Measurements from ENCODE around the gene ACOD1.
"Not testable (repeated sequence)": the region's sequence is repeated elsewhere in the genome, so short reads cannot be mapped to it uniquely, and the experiment has no call there.

Gene ACOD1
- total RNA-seq: 0 reads per million in 3 donors

- H3K4me1 ChIP-seq (ENCODE audit: control insufficient read depth, insufficient read depth, low read length, poor library complexity, severe bottlenecking): no peaks in the 10 kb centered on the region
- no peaks in the 10 kb centered on the region for H3K36me3 ChIP-seq (ENCODE audit: control insufficient read depth, insufficient read depth, low read length)
- no peaks in the 10 kb centered on the region for H3K9me3 ChIP-seq (ENCODE audit: control insufficient read depth, low read length)
- DNase-seq: no peak
- H3K27ac ChIP-seq (ENCODE audit: insufficient read depth, low read length, poor library complexity, severe bottlenecking): no peak within 1 kb of the TSS
- no peak within 1 kb of the TSS for H3K4me3 ChIP-seq (ENCODE audit: insufficient read depth, low read depth, low read length, poor library complexity, severe bottlenecking)
- H3K27me3 ChIP-seq (replicated peaks; ENCODE audit: control insufficient read depth, insufficient read depth, low read length, poor library complexity, severe bottlenecking): no peaks in the 10 kb centered on the region
These were observed at the start of gene ACOD1 for GRCh38 chr13:76948149-76948548. TSS of gene ACOD1 (plus strand) at chr13:76948511. CDS start at chr13:76948559, 48 bp downstream.

GRCh38 chr13:76899066-76899465, 49.2 kb upstream of the ACOD1 start:
- not testable (repeated sequence) for H3K4me3 ChIP-seq (ENCODE audit: insufficient read depth, low read depth, low read length, poor library complexity, severe bottlenecking); H3K4me1 ChIP-seq (ENCODE audit: control insufficient read depth, insufficient read depth, low read length, poor library complexity, severe bottlenecking); H3K36me3 ChIP-seq (ENCODE audit: control insufficient read depth, insufficient read depth, low read length); H3K9me3 ChIP-seq (ENCODE audit: control insufficient read depth, low read length); H3K27me3 ChIP-seq (replicated peaks; ENCODE audit: control insufficient read depth, insufficient read depth, low read length, poor library complexity, severe bottlenecking); DNase-seq; H3K27ac ChIP-seq (ENCODE audit: insufficient read depth, low read length, poor library complexity, severe bottlenecking)

GRCh38 chr13:76903544-76904162, 44.7 kb upstream of the ACOD1 start:
- peak; percentile 27 to 45 (median 32) for DNase-seq
- no peak overlapping the region for H3K27ac ChIP-seq (ENCODE audit: insufficient read depth, low read length, poor library complexity, severe bottlenecking)
- H3K4me3 ChIP-seq (ENCODE audit: insufficient read depth, low read depth, low read length, poor library complexity, severe bottlenecking): no peak overlapping the region
- no peaks in the 10 kb centered on the region for H3K9me3 ChIP-seq (ENCODE audit: control insufficient read depth, low read length)
- H3K36me3 ChIP-seq (ENCODE audit: control insufficient read depth, insufficient read depth, low read length): no peaks in the 10 kb centered on the region
- H3K4me1 ChIP-seq (ENCODE audit: control insufficient read depth, insufficient read depth, low read length, poor library complexity, severe bottlenecking): no peaks in the 10 kb centered on the region
- H3K27me3 ChIP-seq (replicated peaks; ENCODE audit: control insufficient read depth, insufficient read depth, low read length, poor library complexity, severe bottlenecking): no peaks in the 10 kb centered on the region

GRCh38 chr13:76904507-76904906, 43.8 kb upstream of the ACOD1 start:
- DNase-seq: no peak
- H3K27me3 ChIP-seq (replicated peaks; ENCODE audit: control insufficient read depth, insufficient read depth, low read length, poor library complexity, severe bottlenecking): no peaks in the 10 kb centered on the region
- no peak overlapping the region for H3K4me3 ChIP-seq (ENCODE audit: insufficient read depth, low read depth, low read length, poor library complexity, severe bottlenecking)
- H3K9me3 ChIP-seq (ENCODE audit: control insufficient read depth, low read length): no peaks in the 10 kb centered on the region
- no peak overlapping the region for H3K27ac ChIP-seq (ENCODE audit: insufficient read depth, low read length, poor library complexity, severe bottlenecking)
- no peaks in the 10 kb centered on the region for H3K4me1 ChIP-seq (ENCODE audit: control insufficient read depth, insufficient read depth, low read length, poor library complexity, severe bottlenecking)
- H3K36me3 ChIP-seq (ENCODE audit: control insufficient read depth, insufficient read depth, low read length): no peaks in the 10 kb centered on the region

- Histone ChIP-seq H3K27ac (ENCODE audit: insufficient read depth, low read length, poor library complexity, severe bottlenecking) (no peak overlapping the region), H3K36me3 (ENCODE audit: control insufficient read depth, insufficient read depth, low read length) (no peaks in the 10 kb centered on the region), H3K4me3 (ENCODE audit: insufficient read depth, low read depth, low read length, poor library complexity, severe bottlenecking) (no peak overlapping the region), H3K9me3 (ENCODE audit: control insufficient read depth, low read length) (no peaks in the 10 kb centered on the region), H3K4me1 (ENCODE audit: control insufficient read depth, insufficient read depth, low read length, poor library complexity, severe bottlenecking) (no peaks in the 10 kb centered on the region), H3K27me3 (replicated peaks; ENCODE audit: control insufficient read depth, insufficient read depth, low read length, poor library complexity, severe bottlenecking) (no peaks in the 10 kb centered on the region)
- DNase-seq: no peak
These were observed 35.8 kb upstream of the ACOD1 start for GRCh38 chr13:76912476-76912875.

GRCh38 chr13:76913898-76914297, 34.4 kb upstream of the ACOD1 start:
- H3K4me3 ChIP-seq (ENCODE audit: insufficient read depth, low read depth, low read length, poor library complexity, severe bottlenecking): no peak overlapping the region
- no peaks in the 10 kb centered on the region for H3K27me3 ChIP-seq (replicated peaks; ENCODE audit: control insufficient read depth, insufficient read depth, low read length, poor library complexity, severe bottlenecking)
- H3K4me1 ChIP-seq (ENCODE audit: control insufficient read depth, insufficient read depth, low read length, poor library complexity, severe bottlenecking): no peaks in the 10 kb centered on the region
- no peak for DNase-seq
- H3K36me3 ChIP-seq (ENCODE audit: control insufficient read depth, insufficient read depth, low read length): no peaks in the 10 kb centered on the region
- H3K9me3 ChIP-seq (ENCODE audit: control insufficient read depth, low read length): no peaks in the 10 kb centered on the region
- no peak overlapping the region for H3K27ac ChIP-seq (ENCODE audit: insufficient read depth, low read length, poor library complexity, severe bottlenecking)

GRCh38 chr13:76917095-76917494, 31.2 kb upstream of the ACOD1 start:
- Histone ChIP-seq H3K27me3 (replicated peaks; ENCODE audit: control insufficient read depth, insufficient read depth, low read length, poor library complexity, severe bottlenecking) (no peaks in the 10 kb centered on the region), H3K4me3 (ENCODE audit: insufficient read depth, low read depth, low read length, poor library complexity, severe bottlenecking) (no peak overlapping the region), H3K9me3 (ENCODE audit: control insufficient read depth, low read length) (no peaks in the 10 kb centered on the region), H3K27ac (ENCODE audit: insufficient read depth, low read length, poor library complexity, severe bottlenecking) (no peak overlapping the region), H3K36me3 (ENCODE audit: control insufficient read depth, insufficient read depth, low read length) (no peaks in the 10 kb centered on the region), H3K4me1 (ENCODE audit: control insufficient read depth, insufficient read depth, low read length, poor library complexity, severe bottlenecking) (no peaks in the 10 kb centered on the region)
- DNase-seq: no peak

- not testable (repeated sequence) for H3K4me3 ChIP-seq (ENCODE audit: insufficient read depth, low read depth, low read length, poor library complexity, severe bottlenecking); H3K27ac ChIP-seq (ENCODE audit: insufficient read depth, low read length, poor library complexity, severe bottlenecking); DNase-seq; H3K9me3 ChIP-seq (ENCODE audit: control insufficient read depth, low read length); H3K27me3 ChIP-seq (replicated peaks; ENCODE audit: control insufficient read depth, insufficient read depth, low read length, poor library complexity, severe bottlenecking); H3K4me1 ChIP-seq (ENCODE audit: control insufficient read depth, insufficient read depth, low read length, poor library complexity, severe bottlenecking); H3K36me3 ChIP-seq (ENCODE audit: control insufficient read depth, insufficient read depth, low read length)
These were observed 30.4 kb upstream of the ACOD1 start for GRCh38 chr13:76917755-76918481.

GRCh38 chr13:76921516-76921915, 26.8 kb upstream of the ACOD1 start:
- DNase-seq: no peak
- no peaks in the 10 kb centered on the region for H3K9me3 ChIP-seq (ENCODE audit: control insufficient read depth, low read length)
- H3K36me3 ChIP-seq (ENCODE audit: control insufficient read depth, insufficient read depth, low read length): no peaks in the 10 kb centered on the region
- H3K27me3 ChIP-seq (replicated peaks; ENCODE audit: control insufficient read depth, insufficient read depth, low read length, poor library complexity, severe bottlenecking): no peaks in the 10 kb centered on the region
- H3K4me1 ChIP-seq (ENCODE audit: control insufficient read depth, insufficient read depth, low read length, poor library complexity, severe bottlenecking): no peaks in the 10 kb centered on the region
- no peak overlapping the region for H3K27ac ChIP-seq (ENCODE audit: insufficient read depth, low read length, poor library complexity, severe bottlenecking)
- H3K4me3 ChIP-seq (ENCODE audit: insufficient read depth, low read depth, low read length, poor library complexity, severe bottlenecking): no peak overlapping the region

- Histone ChIP-seq H3K9me3 (ENCODE audit: control insufficient read depth, low read length) (no peaks in the 10 kb centered on the region), H3K27ac (ENCODE audit: insufficient read depth, low read length, poor library complexity, severe bottlenecking) (no peak overlapping the region), H3K27me3 (replicated peaks; ENCODE audit: control insufficient read depth, insufficient read depth, low read length, poor library complexity, severe bottlenecking) (no peaks in the 10 kb centered on the region), H3K36me3 (ENCODE audit: control insufficient read depth, insufficient read depth, low read length) (no peaks in the 10 kb centered on the region), H3K4me1 (ENCODE audit: control insufficient read depth, insufficient read depth, low read length, poor library complexity, severe bottlenecking) (no peaks in the 10 kb centered on the region), H3K4me3 (ENCODE audit: insufficient read depth, low read depth, low read length, poor library complexity, severe bottlenecking) (no peak overlapping the region)
- DNase-seq: no peak
These were observed 23.2 kb upstream of the ACOD1 start for GRCh38 chr13:76925115-76925514.

Data from effector memory CD4-positive, alpha-beta T cell (primary cell).